Measurements from ENCODE around the gene VPS13A. TPM values are rescaled to one million over a fixed set of nuclear protein-coding genes. Genes with fewer than 3 reads are reported as not detected.
"Not testable (repeated sequence)": the region's sequence is repeated elsewhere in the genome, so short reads cannot be mapped to it uniquely, and the experiment has no call there.

VPS13A gene
- total RNA-seq, 4 donors from 2014 or later, result 22.5 to 58.9 (median 39.0) TPM

DNA sequence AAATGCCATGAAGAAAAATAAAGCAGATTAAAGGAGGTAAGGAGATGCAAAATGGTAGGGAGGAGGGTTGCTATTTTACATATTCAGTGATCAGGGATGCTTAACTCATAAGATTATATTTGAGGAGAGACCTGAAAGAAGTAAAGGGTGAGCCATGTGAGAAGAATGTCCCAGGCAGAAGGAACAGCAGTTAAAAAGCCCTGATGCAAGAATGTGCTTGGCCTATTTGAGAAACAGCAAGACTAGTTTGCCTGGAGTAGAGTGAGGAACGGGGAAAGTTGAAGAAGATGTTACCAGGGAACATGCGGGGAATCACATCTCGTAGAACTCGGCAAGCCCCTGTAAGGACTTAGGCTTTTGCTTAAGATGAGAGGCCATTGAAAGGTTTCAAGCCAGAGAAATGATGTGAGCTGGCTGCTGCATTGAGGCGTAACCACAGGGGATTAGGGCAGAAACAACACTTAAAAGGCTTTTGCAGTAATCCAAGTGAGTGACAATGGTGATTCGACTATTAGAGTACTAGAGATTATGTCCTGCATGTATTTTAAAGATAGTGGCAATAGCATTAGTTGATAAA is 198.7 kb downstream of the VPS13A start:
- Histone ChIP-seq H3K27ac (no peak overlapping the region), H3K9me3 (no peaks in the 10 kb centered on the region), H3K36me3 (no peaks in the 10 kb centered on the region), H3K27me3 (no peaks in the 10 kb centered on the region), H3K4me3 (no peak overlapping the region), H3K4me1 (no peaks in the 10 kb centered on the region)
- TF ChIP-seq, protein P1, sequence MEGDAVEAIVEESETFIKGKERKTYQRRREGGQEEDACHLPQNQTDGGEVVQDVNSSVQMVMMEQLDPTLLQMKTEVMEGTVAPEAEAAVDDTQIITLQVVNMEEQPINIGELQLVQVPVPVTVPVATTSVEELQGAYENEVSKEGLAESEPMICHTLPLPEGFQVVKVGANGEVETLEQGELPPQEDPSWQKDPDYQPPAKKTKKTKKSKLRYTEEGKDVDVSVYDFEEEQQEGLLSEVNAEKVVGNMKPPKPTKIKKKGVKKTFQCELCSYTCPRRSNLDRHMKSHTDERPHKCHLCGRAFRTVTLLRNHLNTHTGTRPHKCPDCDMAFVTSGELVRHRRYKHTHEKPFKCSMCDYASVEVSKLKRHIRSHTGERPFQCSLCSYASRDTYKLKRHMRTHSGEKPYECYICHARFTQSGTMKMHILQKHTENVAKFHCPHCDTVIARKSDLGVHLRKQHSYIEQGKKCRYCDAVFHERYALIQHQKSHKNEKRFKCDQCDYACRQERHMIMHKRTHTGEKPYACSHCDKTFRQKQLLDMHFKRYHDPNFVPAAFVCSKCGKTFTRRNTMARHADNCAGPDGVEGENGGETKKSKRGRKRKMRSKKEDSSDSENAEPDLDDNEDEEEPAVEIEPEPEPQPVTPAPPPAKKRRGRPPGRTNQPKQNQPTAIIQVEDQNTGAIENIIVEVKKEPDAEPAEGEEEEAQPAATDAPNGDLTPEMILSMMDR (IDR thresholded peaks at IDR 0.05), result no peak
- DNase-seq, result no peak
- intact Hi-C loops (cut with DNase I; ENCODE audit: low total_unique reads), result no loop called here

DNA sequence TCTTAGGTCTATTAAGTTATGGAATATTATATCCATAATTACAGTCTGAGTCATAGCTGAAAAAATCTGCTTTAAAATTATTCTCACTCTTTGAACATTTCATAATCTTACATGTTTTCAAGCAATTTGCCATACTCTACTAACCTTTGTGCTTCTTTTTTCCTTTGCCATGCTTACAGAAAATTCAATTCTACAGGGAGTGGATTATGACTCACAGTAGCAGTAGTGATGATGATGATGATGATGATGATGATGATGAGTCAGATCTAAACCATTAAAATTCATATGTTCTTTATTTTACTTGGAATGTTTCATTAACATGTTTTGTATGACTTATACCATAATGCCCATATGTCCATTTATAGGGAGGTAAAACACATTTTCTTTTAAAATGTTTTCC is 207.1 kb downstream of the VPS13A start:
- no peak for TF ChIP-seq POLR2A (IDR thresholded peaks at IDR 0.05)
- TF ChIP-seq, protein P1 (IDR thresholded peaks at IDR 0.05), result no peak
- Histone ChIP-seq H3K36me3 (no peaks in the 10 kb centered on the region), H3K4me3 (no peak overlapping the region), H3K4me1 (no peaks in the 10 kb centered on the region), H3K27ac (no peak overlapping the region), H3K27me3 (no peaks in the 10 kb centered on the region), H3K9me3 (no peaks in the 10 kb centered on the region)
- DNase-seq, result no peak
- intact Hi-C loops (cut with DNase I; ENCODE audit: low total_unique reads), result no loop called here

DNA sequence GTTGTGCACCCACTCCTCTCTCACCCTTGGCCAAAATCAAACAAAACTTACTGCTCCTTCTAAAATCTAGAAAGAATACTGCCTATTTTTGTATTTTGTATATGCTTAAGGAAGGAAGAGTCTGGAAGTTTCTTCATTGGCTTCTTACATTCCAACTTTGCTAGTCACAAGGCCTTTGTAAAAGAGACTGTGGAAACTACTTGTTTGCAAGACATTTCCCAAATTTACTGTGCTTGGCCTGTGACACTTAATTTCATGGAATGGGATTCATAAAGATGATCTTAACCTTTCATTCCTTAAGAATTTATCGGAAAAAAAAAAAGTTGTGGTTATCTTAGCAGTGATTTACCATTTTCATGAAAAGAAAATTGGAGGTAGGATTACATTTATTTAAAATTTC is 208.9 kb downstream of the VPS13A start:
- no peak overlapping the region for H3K4me3 ChIP-seq
- TF ChIP-seq, protein P1 (IDR thresholded peaks at IDR 0.05), result no peak
- intact Hi-C loops (cut with DNase I; ENCODE audit: low total_unique reads), result no loop called here
- no peaks in the 10 kb centered on the region for H3K36me3 ChIP-seq
- no peaks in the 10 kb centered on the region for H3K27me3 ChIP-seq
- H3K4me1 ChIP-seq, result no peaks in the 10 kb centered on the region
- DNase-seq, result no peak
- H3K9me3 ChIP-seq, result no peaks in the 10 kb centered on the region
- H3K27ac ChIP-seq, result no peak overlapping the region

DNA sequence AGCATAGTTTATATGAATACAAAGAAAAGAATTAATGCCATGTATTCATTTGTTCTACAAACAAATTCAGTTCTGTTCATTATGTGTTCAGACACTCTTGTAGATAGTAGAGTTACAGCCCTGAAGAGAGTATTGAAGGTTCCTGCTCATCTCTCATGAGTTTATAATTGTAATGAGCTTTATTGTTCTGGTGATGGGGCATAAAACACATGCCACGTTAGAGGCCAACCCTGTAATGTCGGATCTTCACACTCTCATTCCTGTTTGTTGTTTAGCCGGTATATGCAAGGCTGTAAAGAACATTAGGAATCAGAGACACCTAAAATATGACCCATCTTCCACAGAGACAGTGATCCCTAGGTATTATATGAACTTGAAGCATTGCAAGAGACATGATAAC is 214.5 kb downstream of the VPS13A start:
- Histone ChIP-seq H3K36me3 (no peaks in the 10 kb centered on the region), H3K4me3 (no peak overlapping the region), H3K27ac (no peak overlapping the region), H3K9me3 (no peaks in the 10 kb centered on the region), H3K27me3 (no peaks in the 10 kb centered on the region), H3K4me1 (no peaks in the 10 kb centered on the region)
- no peak for TF ChIP-seq POLR2A (IDR thresholded peaks at IDR 0.05)
- TF ChIP-seq, protein P1 (IDR thresholded peaks at IDR 0.05), result no peak
- intact Hi-C loops (cut with DNase I; ENCODE audit: low total_unique reads), result no loop called here
- DNase-seq, result no peak

DNA sequence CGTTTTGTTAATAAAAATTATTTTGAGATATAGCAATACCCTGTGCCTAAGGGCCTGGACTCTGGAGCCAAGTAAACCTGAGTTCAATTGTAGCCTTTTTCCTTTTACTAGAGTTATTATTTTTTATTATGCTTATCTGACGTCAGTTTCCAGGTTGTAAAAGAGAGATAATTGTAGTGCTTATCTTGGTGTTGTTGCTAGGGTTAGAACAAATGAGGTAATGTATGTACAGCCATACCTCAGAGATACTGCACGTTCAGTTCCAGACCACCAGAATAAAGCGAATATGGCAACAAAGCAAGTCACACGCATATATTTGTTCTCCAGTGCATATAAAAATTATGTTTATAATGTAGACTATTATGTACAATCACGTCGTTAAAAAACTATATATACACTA is 215.0 kb downstream of the VPS13A start:
- H3K4me1 ChIP-seq, result no peaks in the 10 kb centered on the region
- TF ChIP-seq, protein P1 (IDR thresholded peaks at IDR 0.05), result no peak
- TF ChIP-seq POLR2A (IDR thresholded peaks at IDR 0.05), result no peak
- no peaks in the 10 kb centered on the region for H3K36me3 ChIP-seq
- H3K9me3 ChIP-seq, result no peaks in the 10 kb centered on the region
- no peak for DNase-seq
- no peak overlapping the region for H3K4me3 ChIP-seq
- H3K27me3 ChIP-seq, result no peaks in the 10 kb centered on the region
- H3K27ac ChIP-seq, result no peak overlapping the region
- intact Hi-C loops (cut with DNase I; ENCODE audit: low total_unique reads), result no loop called here

DNA sequence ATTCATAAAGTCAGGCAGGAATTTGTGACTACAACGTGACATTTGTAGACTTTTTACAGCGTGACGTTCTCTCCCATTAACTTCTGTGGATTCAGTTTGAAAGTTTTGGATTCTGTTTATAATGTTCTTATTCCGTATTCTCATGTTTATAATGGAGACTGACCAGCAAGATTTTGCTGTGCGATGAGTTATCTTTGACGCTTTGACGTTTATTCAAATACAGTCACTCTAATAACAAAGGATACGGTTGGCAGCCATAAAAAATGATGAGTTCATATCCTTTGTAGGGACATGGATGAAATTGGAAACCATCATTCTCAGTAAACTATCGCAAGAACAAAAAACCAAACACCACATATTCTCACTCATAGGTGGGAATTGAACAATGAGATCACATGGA is 221.2 kb downstream of the VPS13A start:
- H3K4me1 ChIP-seq; H3K27me3 ChIP-seq; H3K27ac ChIP-seq; DNase-seq; H3K36me3 ChIP-seq; intact Hi-C loops (cut with DNase I; ENCODE audit: low total_unique reads); H3K9me3 ChIP-seq; H3K4me3 ChIP-seq: not testable (repeated sequence)

Measured in uterus (tissue), 4 donors.